ENCODE measurements around the gene LMX1A.

GRCh38 chr1:165352442-165353293, 3.8 kb downstream of the LMX1A start:
- TF ChIP-seq CTCF (optimal IDR thresholded peaks at IDR 0.05 in 1 of 3, IDR thresholded peaks at IDR 0.05 in 1 of 3, conservative IDR thresholded peaks at IDR 0.05 in 1 of 3; ENCODE audit: extremely low read depth in 1 of 3, insufficient read depth in 2 of 3, low read length in 3 of 3): no peak
- peak; percentile 58 for TF ChIP-seq EZH2 (IDR thresholded peaks at IDR 0.05; ENCODE audit: low read length)

Measured in keratinocyte (primary cell).